ENCODE measurements around the gene MED19.

The MED19 gene

DNA sequence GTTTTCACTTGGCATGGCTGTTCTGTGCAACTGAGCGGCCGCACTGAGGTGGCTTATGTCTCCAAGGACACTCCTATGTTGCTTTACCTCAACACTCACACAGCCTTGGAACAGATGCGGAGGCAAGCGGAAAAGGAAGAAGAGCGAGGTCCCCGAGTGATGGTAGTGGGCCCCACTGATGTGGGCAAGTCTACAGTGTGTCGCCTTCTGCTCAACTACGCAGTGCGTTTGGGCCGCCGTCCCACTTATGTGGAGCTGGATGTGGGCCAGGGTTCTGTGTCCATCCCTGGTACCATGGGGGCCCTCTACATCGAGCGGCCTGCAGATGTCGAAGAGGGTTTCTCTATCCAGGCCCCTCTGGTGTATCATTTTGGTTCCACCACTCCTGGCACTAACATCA lies 52.3 kb downstream of the MED19 start:
- Histone ChIP-seq H3K9me3 (ENCODE audit: insufficient read depth, low read length) (no peaks in the 10 kb centered on the region), H3K9ac (ENCODE audit: low read length) (no peak overlapping the region), H3F3A (ENCODE audit: insufficient read depth) (peaks cover 9% of the 10 kb centered on the region), H3K4me2 (ENCODE audit: low read depth, low read length, poor library complexity, severe bottlenecking) (no peak overlapping the region), H3K27ac (ENCODE audit: low read depth, low read length) (no peak overlapping the region), H4K20me1 (ENCODE audit: low read depth, low read length) (no peaks in the 10 kb centered on the region), H3K27me3 (ENCODE audit: low read length) (no peaks in the 10 kb centered on the region), H3K4me3 (ENCODE audit: insufficient read depth, low read length, poor library complexity, severe bottlenecking) (no peak overlapping the region), H2AFZ (ENCODE audit: low read depth, low read length, severe bottlenecking) (no peak overlapping the region), H3K79me2 (ENCODE audit: insufficient read depth, low read length) (peaks cover 22% of the 10 kb centered on the region), H3K36me3 (ENCODE audit: low read length) (peaks cover 19% of the 10 kb centered on the region), H3K9me2 (replicated peaks; ENCODE audit: insufficient read depth, low read length) (no peaks in the 10 kb centered on the region)
- TF ChIP-seq, protein P1, sequence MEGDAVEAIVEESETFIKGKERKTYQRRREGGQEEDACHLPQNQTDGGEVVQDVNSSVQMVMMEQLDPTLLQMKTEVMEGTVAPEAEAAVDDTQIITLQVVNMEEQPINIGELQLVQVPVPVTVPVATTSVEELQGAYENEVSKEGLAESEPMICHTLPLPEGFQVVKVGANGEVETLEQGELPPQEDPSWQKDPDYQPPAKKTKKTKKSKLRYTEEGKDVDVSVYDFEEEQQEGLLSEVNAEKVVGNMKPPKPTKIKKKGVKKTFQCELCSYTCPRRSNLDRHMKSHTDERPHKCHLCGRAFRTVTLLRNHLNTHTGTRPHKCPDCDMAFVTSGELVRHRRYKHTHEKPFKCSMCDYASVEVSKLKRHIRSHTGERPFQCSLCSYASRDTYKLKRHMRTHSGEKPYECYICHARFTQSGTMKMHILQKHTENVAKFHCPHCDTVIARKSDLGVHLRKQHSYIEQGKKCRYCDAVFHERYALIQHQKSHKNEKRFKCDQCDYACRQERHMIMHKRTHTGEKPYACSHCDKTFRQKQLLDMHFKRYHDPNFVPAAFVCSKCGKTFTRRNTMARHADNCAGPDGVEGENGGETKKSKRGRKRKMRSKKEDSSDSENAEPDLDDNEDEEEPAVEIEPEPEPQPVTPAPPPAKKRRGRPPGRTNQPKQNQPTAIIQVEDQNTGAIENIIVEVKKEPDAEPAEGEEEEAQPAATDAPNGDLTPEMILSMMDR (IDR thresholded peaks at IDR 0.05; ENCODE audit: insufficient read depth, low read length, poor library complexity, severe bottlenecking): no peak
- TF ChIP-seq EZH2phosphoT487 (conservative IDR thresholded peaks at IDR 0.05; ENCODE audit: low read length): no peak

DNA sequence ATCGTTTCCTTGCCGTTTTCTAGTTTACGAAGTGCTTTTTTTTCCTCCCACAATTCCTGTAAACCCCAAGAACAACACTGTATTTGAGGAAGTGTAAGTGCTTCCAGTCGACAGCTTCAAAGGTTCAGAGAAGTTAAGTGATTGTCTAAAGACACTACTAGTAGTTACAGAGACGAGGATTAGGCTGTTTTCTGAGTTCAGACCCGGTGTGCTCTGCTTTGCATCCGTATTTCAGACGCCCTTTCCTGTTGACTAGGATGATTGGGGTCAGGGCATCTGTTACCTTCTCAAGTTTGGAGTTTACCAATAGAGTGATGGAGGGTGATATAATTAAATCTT lies 54.0 kb downstream of the MED19 start:
- Histone ChIP-seq H2AFZ (ENCODE audit: low read depth, low read length, severe bottlenecking) (no peak overlapping the region), H3K9ac (ENCODE audit: low read length) (peak overlapping the region; percentile 72), H3K4me3 (ENCODE audit: insufficient read depth, low read length, poor library complexity, severe bottlenecking) (peak overlapping the region; percentile 76), H3K9me3 (ENCODE audit: insufficient read depth, low read length) (no peaks in the 10 kb centered on the region), H3F3A (ENCODE audit: insufficient read depth) (peaks cover 8% of the 10 kb centered on the region), H3K27me3 (ENCODE audit: low read length) (no peaks in the 10 kb centered on the region), H3K27ac (ENCODE audit: low read depth, low read length) (0 out of 2 replicates have a peak overlapping the region, but pooled peaks have one; percentile 3), H4K20me1 (ENCODE audit: low read depth, low read length) (no peaks in the 10 kb centered on the region), H3K36me3 (ENCODE audit: low read length) (peaks cover 19% of the 10 kb centered on the region), H3K9me2 (replicated peaks; ENCODE audit: insufficient read depth, low read length) (no peaks in the 10 kb centered on the region), H3K4me2 (ENCODE audit: low read depth, low read length, poor library complexity, severe bottlenecking) (peak overlapping the region; percentile 89), H3K79me2 (ENCODE audit: insufficient read depth, low read length) (peaks cover 22% of the 10 kb centered on the region)
- TF ChIP-seq, protein P1 (IDR thresholded peaks at IDR 0.05; ENCODE audit: insufficient read depth, low read length, poor library complexity, severe bottlenecking): no peak
- TF ChIP-seq EZH2phosphoT487 (conservative IDR thresholded peaks at IDR 0.05; ENCODE audit: low read length): no peak

DNA sequence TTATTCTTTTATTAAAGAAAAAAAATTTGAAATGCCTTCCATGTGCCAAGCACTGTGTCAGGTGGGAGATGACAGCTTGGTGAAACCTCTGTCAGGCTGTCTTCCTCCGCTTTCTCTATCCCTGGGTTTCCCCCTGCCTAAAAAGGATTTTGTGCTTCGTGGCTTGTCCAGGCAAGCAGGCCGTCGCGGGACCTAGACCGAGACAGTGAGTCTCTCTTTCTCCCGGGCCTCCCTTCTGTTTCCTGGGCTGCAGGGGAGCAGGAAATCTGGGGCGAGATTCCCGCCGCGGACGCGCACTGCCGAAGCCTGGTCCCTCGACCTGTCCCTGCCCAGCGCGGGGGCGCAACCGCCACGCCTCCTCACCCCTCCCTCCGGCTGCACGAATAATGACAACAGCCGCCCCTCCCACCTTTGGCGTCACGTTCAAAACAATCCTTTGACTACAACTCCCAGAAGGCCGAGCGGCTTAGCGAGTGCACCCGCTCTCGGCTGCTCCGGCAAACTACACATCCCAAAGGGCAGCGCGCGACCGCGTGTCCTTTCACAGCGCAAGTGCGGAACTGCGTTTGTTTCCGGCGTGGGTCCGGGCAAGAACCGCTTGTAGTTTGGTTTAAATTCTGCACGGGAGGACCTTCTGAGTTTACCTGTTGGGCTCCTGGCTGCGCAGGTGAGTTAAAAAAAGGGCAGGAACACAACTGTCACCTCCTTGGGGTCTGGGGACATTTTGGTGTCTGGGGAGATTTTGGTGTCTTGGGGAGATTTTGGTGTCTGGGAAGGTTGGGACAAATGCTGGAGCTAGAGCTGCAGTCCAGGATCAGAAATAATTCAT lies 54.6 kb downstream of the MED19 start, which contains the start of gene CLP1:
Gene CLP1 (plus strand): TSS at position 569 of the 829 bp plus-strand sequence. CDS start 1,715 bp downstream, outside the sequence.
- H3K9me3 ChIP-seq (ENCODE audit: insufficient read depth, low read length): no peaks in the 10 kb centered on the region
- H3K36me3 ChIP-seq (ENCODE audit: low read length): peaks cover 19% of the 10 kb centered on the region
- peak within 1 kb of the TSS; percentile 92 for H2AFZ ChIP-seq (ENCODE audit: low read depth, low read length, severe bottlenecking)
- no peaks in the 10 kb centered on the region for H3K27me3 ChIP-seq (ENCODE audit: low read length)
- H3K9ac ChIP-seq (ENCODE audit: low read length): peak within 1 kb of the TSS; percentile 72
- peak within 1 kb of the TSS; percentile 89 for H3K4me2 ChIP-seq (ENCODE audit: low read depth, low read length, poor library complexity, severe bottlenecking)
- H3K9me2 ChIP-seq (replicated peaks; ENCODE audit: insufficient read depth, low read length): no peaks in the 10 kb centered on the region
- 0 out of 2 replicates have a peak within 1 kb of the TSS, but pooled peaks have one; percentile 3 for H3K27ac ChIP-seq (ENCODE audit: low read depth, low read length)
- TF ChIP-seq EZH2phosphoT487 (conservative IDR thresholded peaks at IDR 0.05; ENCODE audit: low read length): no peak
- TF ChIP-seq, protein P1 (IDR thresholded peaks at IDR 0.05; ENCODE audit: insufficient read depth, low read length, poor library complexity, severe bottlenecking): no peak
- peak within 1 kb of the TSS; percentile 76 for H3K4me3 ChIP-seq (ENCODE audit: insufficient read depth, low read length, poor library complexity, severe bottlenecking)
- H4K20me1 ChIP-seq (ENCODE audit: low read depth, low read length): no peaks in the 10 kb centered on the region
- H3K79me2 ChIP-seq (ENCODE audit: insufficient read depth, low read length): peaks cover 22% of the 10 kb centered on the region
- H3F3A ChIP-seq (ENCODE audit: insufficient read depth): peaks cover 2% of the 10 kb centered on the region; the same call in 1 of the 2 replicates

Measured in SU-DHL-6 (cell line).